A549 (cell line): ENCODE measurements around the gene IGSF23.

Source experiments
- CHD2 ChIP-seq: fragments of 150-350 bp; IDR thresholded peaks from 2 replicates; pipeline ENCODE4 v1.6.1; 2014; ENCODE audit warnings: low read length; ENCODE audit not compliant: partially characterized antibody
- HDAC2 ChIP-seq: fragments of 200-600 bp; sonication (generic); IDR thresholded peaks from 2 replicates; pipeline ENCODE4 v1.6.1; 2016
- JUN ChIP-seq, 2 experiments: fragments of >200 bp; sonication (Bioruptor Twin); formaldehyde crosslinking; IDR thresholded peaks; 2 replicates in 1 of 2; 3 replicates in 1 of 2; pipeline ENCODE4 v1.6.1; 2016 to 2017
- MYC ChIP-seq: IDR thresholded peaks from 2 replicates; pipeline ENCODE4 v1.6.1; 2012; ENCODE audit warnings: mild to moderate bottlenecking, inconsistent platforms, low read length, improper control_type of control experiment, borderline replicate concordance
- POLR2A ChIP-seq: IDR thresholded peaks from 2 replicates; pipeline ENCODE4 v1.6.1; 2012; ENCODE audit warnings: mild to moderate bottlenecking, low read length
- RCOR1 ChIP-seq: fragments of 150-350 bp; IDR thresholded peaks from 2 replicates; pipeline ENCODE4 v1.6.1; 2014; ENCODE audit warnings: antibody characterized with exemption, low read length, low read depth
- RFX5 ChIP-seq: fragments of 450-650 bp; IDR thresholded peaks from 2 replicates; pipeline ENCODE4 v1.7.1; 2014; ENCODE audit warnings: antibody characterized with exemption, mild to moderate bottlenecking, moderate library complexity
- ZFP36 ChIP-seq: fragments of 450-650 bp; IDR thresholded peaks from 2 replicates; pipeline ENCODE4 v1.6.1; 2014; ENCODE audit warnings: borderline replicate concordance; ENCODE audit not compliant: partially characterized antibody
- TF ChIP-seq, protein P1 (sequence below): fragments of >200 bp; sonication (Bioruptor Twin); formaldehyde crosslinking; IDR thresholded peaks from 3 replicates; pipeline ENCODE4 v1.5.1; 2016
- TF ChIP-seq, protein P2 (sequence below): fragments of 200-600 bp; sonication (generic); IDR thresholded peaks from 2 replicates; pipeline ENCODE4 v1.6.1; 2016; ENCODE audit warnings: antibody characterized with exemption, mild to moderate bottlenecking, moderate library complexity
- TF ChIP-seq, protein P3 (sequence below): fragments of 150-350 bp; IDR thresholded peaks from 2 replicates; pipeline ENCODE4 v1.6.1; 2014; ENCODE audit warnings: low read depth, mild to moderate bottlenecking, low read length
- TF ChIP-seq, protein P4 (sequence below): fragments of 450-650 bp; IDR thresholded peaks from 2 replicates; pipeline ENCODE4 v1.6.1; 2014; ENCODE audit warnings: antibody characterized with exemption
- TF ChIP-seq, protein P5 (sequence below): IDR thresholded peaks from 2 replicates; pipeline ENCODE4 v1.6.1; 2012
- TF ChIP-seq, protein P6 (sequence below): fragments of 250-450 bp; sonication (Bioruptor Pico); IDR thresholded peaks from 2 replicates; pipeline ENCODE4 v1.5.0; 2021; ENCODE audit warnings: mild to moderate bottlenecking, moderate library complexity, borderline replicate concordance

DNA sequence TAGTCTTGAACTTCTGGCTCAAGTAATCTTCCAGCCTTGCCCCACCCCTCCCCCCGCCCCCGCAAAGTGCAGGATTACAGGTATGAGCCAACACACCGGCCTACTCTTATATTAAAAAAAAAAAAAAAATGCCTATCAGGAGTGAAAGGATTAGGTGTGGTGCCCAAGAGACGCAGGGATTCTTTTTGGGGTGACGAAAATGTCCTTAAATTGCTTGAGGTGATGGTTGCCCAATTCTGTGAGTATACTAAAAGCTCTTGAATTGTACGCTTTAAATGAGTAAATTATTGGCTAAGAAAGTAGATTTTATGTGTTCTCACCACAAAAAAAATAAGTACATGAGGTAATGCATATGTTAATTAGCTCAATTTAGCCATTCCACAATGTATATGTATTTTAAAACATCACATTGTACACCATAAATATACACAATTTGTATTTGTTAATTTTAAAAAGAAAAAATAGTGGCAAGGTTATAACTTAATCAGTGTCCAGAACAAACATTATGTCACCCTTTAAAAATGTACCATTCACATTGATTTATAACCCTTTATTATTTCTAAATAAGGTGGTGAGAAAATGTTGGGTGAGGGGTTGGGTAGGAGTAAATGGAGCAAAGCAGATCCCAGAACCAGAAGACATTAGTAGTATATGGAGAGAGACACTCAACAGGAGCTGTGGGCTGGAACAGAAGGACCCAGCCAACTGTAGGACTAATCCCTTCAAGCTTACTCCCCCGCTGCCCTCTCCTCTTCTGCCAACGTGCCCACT lies 3.9 kb downstream of the IGSF23 start:
- TF ChIP-seq, protein P1, sequence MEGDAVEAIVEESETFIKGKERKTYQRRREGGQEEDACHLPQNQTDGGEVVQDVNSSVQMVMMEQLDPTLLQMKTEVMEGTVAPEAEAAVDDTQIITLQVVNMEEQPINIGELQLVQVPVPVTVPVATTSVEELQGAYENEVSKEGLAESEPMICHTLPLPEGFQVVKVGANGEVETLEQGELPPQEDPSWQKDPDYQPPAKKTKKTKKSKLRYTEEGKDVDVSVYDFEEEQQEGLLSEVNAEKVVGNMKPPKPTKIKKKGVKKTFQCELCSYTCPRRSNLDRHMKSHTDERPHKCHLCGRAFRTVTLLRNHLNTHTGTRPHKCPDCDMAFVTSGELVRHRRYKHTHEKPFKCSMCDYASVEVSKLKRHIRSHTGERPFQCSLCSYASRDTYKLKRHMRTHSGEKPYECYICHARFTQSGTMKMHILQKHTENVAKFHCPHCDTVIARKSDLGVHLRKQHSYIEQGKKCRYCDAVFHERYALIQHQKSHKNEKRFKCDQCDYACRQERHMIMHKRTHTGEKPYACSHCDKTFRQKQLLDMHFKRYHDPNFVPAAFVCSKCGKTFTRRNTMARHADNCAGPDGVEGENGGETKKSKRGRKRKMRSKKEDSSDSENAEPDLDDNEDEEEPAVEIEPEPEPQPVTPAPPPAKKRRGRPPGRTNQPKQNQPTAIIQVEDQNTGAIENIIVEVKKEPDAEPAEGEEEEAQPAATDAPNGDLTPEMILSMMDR = no peak
- TF ChIP-seq, protein P2, sequence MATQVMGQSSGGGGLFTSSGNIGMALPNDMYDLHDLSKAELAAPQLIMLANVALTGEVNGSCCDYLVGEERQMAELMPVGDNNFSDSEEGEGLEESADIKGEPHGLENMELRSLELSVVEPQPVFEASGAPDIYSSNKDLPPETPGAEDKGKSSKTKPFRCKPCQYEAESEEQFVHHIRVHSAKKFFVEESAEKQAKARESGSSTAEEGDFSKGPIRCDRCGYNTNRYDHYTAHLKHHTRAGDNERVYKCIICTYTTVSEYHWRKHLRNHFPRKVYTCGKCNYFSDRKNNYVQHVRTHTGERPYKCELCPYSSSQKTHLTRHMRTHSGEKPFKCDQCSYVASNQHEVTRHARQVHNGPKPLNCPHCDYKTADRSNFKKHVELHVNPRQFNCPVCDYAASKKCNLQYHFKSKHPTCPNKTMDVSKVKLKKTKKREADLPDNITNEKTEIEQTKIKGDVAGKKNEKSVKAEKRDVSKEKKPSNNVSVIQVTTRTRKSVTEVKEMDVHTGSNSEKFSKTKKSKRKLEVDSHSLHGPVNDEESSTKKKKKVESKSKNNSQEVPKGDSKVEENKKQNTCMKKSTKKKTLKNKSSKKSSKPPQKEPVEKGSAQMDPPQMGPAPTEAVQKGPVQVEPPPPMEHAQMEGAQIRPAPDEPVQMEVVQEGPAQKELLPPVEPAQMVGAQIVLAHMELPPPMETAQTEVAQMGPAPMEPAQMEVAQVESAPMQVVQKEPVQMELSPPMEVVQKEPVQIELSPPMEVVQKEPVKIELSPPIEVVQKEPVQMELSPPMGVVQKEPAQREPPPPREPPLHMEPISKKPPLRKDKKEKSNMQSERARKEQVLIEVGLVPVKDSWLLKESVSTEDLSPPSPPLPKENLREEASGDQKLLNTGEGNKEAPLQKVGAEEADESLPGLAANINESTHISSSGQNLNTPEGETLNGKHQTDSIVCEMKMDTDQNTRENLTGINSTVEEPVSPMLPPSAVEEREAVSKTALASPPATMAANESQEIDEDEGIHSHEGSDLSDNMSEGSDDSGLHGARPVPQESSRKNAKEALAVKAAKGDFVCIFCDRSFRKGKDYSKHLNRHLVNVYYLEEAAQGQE = no peak
- no peak for TF ChIP-seq HDAC2
- no peak for TF ChIP-seq POLR2A
- TF ChIP-seq ZFP36 = no peak
- no peak for TF ChIP-seq RCOR1
- no peak for TF ChIP-seq CHD2
- TF ChIP-seq, protein P3, sequence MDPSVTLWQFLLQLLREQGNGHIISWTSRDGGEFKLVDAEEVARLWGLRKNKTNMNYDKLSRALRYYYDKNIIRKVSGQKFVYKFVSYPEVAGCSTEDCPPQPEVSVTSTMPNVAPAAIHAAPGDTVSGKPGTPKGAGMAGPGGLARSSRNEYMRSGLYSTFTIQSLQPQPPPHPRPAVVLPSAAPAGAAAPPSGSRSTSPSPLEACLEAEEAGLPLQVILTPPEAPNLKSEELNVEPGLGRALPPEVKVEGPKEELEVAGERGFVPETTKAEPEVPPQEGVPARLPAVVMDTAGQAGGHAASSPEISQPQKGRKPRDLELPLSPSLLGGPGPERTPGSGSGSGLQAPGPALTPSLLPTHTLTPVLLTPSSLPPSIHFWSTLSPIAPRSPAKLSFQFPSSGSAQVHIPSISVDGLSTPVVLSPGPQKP = no peak
- no peak for TF ChIP-seq MYC
- TF ChIP-seq, protein P4, sequence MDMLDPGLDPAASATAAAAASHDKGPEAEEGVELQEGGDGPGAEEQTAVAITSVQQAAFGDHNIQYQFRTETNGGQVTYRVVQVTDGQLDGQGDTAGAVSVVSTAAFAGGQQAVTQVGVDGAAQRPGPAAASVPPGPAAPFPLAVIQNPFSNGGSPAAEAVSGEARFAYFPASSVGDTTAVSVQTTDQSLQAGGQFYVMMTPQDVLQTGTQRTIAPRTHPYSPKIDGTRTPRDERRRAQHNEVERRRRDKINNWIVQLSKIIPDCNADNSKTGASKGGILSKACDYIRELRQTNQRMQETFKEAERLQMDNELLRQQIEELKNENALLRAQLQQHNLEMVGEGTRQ = no peak
- TF ChIP-seq, protein P5, sequence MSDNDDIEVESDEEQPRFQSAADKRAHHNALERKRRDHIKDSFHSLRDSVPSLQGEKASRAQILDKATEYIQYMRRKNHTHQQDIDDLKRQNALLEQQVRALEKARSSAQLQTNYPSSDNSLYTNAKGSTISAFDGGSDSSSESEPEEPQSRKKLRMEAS = no peak
- no peak for TF ChIP-seq JUN (IDR thresholded peaks at IDR 0.05)
- TF ChIP-seq, protein P6, sequence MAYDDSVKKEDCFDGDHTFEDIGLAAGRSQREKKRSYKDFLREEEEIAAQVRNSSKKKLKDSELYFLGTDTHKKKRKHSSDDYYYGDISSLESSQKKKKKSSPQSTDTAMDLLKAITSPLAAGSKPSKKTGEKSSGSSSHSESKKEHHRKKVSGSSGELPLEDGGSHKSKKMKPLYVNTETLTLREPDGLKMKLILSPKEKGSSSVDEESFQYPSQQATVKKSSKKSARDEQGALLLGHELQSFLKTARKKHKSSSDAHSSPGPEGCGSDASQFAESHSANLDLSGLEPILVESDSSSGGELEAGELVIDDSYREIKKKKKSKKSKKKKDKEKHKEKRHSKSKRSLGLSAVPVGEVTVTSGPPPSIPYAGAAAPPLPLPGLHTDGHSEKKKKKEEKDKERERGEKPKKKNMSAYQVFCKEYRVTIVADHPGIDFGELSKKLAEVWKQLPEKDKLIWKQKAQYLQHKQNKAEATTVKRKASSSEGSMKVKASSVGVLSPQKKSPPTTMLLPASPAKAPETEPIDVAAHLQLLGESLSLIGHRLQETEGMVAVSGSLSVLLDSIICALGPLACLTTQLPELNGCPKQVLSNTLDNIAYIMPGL (CRISPR knock-in tag) = no peak
- TF ChIP-seq RFX5 = no peak
